ENCODE data around the gene ZBTB32.

Gene ZBTB32

DNA sequence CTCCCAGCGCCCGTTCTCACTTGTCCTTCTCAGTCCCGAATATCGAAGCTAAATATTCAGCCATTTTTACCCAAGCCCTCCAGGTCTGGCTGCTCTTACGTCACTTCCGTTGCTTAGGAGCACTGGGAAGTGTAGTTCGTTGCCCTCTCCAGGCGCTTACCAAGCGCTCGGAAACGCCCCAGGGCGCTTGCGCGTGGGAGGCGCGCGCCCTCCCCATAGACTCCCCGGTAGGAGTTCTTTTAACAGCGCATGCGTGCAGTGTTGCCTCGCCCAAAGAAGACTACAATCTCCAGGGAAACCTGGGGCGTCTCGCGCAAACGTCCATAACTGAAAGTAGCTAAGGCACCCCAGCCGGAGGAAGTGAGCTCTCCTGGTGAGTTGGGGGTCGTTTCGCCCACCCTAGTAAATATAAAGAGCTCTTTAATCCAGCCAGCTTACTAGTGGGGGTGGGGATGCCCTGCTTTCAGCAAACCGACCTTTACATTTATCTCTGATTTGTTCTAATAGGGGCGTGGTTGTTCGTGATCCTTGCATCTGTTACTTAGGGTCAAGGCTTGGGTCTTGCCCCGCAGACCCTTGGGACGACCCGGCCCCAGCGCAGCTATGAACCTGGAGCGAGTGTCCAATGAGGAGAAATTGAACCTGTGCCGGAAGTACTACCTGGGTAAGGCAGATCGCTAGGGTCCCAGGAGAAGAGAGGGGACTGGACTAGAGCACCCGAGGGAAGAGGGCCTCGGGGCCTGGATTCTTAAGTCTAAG is 41.1 kb downstream of the ZBTB32 start, which contains the start of the genes PSENEN and U2AF1L4:
Gene PSENEN (plus strand): TSS at position 324 of the 759 bp plus-strand sequence. CDS start 280 bp downstream, at position 604.
Gene U2AF1L4 (minus strand): TSS at position 91 of the 759 bp plus-strand sequence. CDS start 27 bp downstream, at position 64.
- peak within 1 kb of the TSS; percentile 89 for H3K4me3 ChIP-seq (ENCODE audit: low read depth, low read length)
- peak; percentile 98 for DNase-seq (ENCODE audit: low read depth)

DNA sequence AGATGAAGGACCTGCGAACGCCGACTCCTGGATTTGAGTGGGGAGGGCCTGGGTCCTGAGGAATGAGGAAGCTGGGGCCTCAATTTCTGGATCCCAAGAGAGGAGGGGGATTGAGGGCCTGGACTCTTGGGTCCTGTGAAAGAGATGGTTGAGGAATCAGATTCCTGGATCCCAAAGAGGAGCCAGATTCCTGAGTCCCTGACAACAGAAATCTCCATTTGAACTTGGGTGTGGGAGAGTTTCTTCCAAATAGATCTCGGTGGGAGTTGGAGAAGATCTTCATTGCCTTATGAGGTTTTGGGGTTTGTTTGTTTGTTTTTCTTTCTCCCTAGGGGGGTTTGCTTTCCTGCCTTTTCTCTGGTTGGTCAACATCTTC is 41.7 kb downstream of the ZBTB32 start:
- peak overlapping the region; percentile 89 for H3K4me3 ChIP-seq (ENCODE audit: low read depth, low read length)
- DNase-seq (ENCODE audit: low read depth): no peak

DNA sequence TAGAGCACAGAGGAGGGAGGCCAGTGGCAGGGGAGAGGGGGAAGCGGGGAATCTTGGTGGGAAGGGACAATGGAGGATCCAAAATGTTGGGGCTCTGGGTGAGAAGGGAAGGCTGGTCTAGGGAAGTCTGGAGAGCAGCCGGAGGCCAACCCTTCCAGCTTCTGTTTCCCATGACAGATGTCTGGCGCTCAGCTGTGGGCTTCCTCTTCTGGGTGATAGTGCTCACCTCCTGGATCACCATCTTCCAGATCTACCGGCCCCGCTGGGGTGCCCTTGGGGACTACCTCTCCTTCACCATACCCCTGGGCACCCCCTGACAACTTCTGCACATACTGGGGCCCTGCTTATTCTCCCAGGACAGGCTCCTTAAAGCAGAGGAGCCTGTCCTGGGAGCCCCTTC is 42.2 kb downstream of the ZBTB32 start:
- DNase-seq (ENCODE audit: low read depth): no peak
- H3K4me3 ChIP-seq (ENCODE audit: low read depth, low read length): peak overlapping the region; percentile 89

DNA sequence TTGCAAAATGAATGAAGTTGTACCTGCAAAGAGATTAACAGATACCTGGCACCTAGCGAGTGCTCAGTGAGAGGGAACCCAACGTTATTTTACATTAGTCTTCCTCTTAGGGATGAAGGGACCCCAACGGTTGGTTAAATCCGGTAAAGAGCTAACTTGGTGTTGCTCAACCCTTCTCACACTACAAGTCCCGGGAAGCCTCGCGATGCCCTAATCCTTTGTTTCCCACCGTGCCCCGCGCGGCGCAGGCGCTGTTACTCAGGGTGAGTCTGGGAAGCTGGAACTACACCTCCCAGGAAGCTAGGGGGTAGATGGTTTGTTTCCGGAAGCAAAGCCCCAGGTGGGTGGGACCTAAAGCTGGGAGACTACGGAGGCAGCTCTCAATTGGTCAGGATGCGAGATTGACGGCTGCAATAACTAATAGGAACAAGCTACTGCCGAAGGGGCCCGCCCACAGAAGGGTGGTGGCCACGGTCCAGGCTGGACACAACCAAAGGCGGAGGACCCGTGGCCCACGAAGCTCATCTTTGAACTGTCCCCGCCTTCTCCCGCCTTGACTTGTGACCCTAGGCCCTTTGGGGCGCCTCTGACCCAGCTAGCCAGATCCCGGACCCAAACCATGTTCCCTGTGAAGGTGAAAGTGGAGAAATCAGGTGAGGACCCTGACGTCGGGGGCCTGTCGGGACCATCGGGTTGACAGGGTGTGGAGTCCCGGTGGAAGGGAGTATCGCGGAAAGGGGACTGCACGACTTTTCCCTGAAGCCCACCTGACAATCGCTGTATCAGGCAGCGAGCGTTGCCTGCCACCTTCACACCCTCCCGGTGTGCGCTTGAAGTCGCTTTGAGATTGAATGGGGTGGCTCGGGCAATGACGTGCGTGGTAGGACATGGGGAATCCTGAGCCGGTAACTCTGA is 44.0 kb downstream of the ZBTB32 start, which contains the start of gene LIN37:
Gene LIN37 (plus strand): TSS at position 471 of the 915 bp plus-strand sequence. CDS start 149 bp downstream, at position 620.
- DNase-seq (ENCODE audit: low read depth): peak; percentile 95
- peak within 1 kb of the TSS; percentile 100 for H3K4me3 ChIP-seq (ENCODE audit: low read depth, low read length)

DNA sequence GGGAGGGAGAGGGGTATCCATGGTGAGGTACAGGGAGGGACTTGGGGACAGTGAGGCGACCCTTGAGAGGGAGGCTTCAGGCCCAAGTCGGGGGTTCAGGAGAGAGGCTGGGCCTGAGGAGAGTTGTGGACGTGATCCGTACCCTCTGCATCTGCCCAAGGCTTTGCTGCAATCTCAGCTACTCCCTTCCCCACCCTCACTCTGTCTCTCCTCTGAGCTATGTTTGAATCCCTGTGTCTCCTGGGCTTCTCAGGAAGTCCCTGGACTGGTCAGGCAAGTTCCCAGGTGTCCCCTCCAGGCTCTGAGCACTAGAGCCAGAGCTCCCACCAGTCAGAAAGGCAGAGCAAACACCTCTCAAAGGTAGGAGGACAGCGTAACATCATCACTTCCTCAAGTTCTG is 45.8 kb downstream of the ZBTB32 start:
- no peak overlapping the region for H3K4me3 ChIP-seq (ENCODE audit: low read depth, low read length)

DNA sequence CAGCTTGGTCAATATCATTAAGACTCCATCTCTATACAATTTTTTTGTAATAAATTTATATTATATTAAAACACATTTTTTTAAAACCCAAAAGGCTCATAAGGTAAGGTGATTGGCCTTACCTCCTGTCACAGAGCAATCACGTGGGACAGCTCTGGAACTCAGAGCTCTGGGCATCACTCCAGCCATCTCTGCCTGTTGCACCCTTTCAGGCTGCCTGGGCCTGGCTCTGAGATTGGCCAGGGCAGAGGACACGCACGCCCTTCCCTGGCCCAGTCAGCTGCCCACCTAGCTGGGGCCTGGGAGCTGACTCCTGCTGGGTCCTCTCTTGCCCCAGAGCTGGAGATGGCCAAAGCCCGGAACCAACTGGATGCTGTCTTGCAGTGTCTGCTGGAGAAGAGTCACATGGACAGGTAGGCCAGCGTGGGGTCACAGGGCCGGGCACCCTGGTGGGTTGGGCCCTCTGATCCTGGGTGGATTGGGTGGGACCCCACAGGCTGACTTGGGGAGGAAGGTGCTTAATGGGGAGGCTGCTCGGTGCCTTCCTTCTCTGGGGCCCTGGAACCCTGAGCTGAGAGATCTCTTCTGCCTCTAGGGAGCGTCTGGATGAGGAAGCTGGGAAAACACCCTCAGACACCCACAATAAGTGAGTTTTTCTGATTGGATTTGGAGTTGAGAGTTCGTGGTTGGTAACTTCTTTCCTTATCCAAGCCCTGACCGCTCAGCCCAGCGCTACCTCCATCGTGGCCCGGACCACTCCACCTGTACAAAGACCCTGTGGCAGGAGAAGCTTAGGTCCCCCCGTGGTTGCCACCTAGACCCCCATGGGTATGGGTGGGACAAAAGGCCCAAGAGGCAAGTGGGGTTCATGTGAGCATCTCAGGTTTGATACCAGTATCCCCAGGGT is 47.7 kb downstream of the ZBTB32 start:
- DNase-seq (ENCODE audit: low read depth): no peak

More for the DNA sequence above, 45.8 kb downstream of the ZBTB32 start:
- no peak for DNase-seq (ENCODE audit: low read depth)

DNA sequence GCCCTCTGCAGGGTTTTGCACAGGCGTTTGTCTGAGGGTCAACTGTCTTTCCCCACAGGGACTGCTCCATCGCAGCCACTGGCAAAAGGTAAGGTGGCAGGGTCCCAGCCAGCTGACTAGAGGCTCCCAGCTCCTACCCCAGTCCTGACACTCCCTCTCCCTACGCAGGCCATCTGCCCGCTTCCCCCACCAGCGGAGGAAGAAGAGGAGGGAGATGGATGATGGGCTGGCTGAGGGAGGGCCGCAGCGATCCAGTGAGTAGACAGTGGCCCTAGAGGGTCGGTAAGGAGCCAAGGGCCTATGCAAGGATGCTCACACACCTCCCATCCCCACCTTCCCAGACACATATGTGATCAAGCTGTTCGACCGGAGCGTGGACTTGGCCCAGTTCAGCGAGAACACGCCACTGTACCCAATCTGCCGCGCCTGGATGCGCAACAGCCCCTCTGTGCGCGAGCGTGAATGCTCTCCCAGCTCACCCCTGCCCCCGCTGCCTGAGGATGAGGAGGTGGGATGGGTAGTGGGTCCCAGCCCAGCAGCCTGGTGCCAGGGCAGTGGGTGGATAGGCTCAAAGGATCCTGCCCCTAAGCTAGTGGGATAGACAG is 48.5 kb downstream of the ZBTB32 start:
- no peak overlapping the region for H3K4me3 ChIP-seq (ENCODE audit: low read depth, low read length)
- DNase-seq (ENCODE audit: low read depth): no peak

More for the DNA sequence above, 47.7 kb downstream of the ZBTB32 start:
- H3K4me3 ChIP-seq (ENCODE audit: low read depth, low read length): no peak overlapping the region

DNA sequence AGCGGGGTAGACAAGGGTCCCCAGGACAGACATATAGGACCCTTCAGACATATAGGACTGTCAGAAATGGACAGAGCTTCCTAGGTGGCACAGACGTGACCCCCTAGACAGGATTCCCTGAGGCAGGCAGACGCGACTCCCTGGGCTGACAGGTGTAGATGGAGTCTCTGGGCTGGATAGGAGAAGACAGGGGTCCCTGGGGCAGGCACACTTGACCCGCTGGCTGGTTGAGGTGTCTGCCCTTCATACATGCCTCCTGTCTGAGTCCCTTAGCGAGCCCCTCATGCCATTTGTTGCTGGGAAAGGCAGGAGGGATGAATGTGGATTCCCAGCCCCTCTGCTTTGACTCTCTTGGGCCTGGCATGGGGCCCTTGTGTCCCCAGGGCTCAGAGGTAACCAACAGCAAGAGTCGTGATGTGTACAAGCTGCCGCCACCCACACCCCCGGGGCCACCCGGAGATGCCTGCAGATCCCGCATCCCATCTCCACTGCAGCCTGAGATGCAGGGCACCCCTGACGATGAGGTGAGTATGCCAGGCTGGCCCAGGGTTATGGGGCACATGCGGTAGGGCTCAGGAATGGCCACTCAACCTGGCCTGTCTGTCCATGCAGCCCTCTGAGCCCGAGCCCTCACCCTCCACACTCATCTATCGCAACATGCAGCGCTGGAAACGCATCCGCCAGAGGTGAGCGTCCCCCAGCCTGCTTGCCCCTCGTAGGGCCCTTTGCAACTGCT is 49.4 kb downstream of the ZBTB32 start:
- no peak for DNase-seq (ENCODE audit: low read depth)
- no peak overlapping the region for H3K4me3 ChIP-seq (ENCODE audit: low read depth, low read length)

DNA sequence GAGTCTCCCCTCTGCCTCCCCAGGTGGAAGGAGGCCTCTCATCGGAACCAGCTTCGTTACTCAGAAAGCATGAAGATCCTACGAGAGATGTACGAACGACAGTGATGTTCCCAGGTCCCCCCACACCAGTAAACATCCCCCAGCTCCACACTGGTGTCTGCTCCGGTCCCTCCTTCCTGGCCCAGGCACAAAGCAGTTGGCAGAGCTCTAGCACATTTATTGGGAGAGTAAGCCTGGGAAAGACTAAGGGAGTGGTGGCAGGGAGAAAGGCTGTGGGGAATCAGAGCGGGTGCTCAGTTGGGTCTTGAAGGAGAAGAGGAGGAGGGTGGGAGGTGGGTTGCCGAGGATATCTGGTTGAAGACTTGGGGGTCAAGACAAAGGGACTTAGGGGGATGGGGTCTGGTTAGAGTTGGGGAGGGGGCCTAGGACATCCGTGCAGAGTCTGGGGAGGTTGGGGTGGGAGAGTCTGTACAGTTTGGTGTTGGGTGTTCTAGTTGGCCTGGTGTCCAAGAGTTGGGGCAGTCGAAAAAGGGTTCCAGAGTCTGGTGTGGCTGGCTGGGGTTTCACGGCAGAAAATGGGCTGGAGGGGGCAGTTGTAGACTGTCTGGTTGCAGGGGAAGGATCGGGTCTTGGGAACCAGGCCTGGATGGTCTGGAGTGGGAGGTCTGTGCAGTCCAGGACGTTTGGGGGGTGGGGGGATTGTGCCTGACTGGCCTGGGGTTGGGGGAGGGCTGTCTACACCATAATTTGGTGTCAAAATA is 50.2 kb downstream of the ZBTB32 start:
- no peak for DNase-seq (ENCODE audit: low read depth)
- H3K4me3 ChIP-seq (ENCODE audit: low read depth, low read length): peak overlapping the region; percentile 33

DNA sequence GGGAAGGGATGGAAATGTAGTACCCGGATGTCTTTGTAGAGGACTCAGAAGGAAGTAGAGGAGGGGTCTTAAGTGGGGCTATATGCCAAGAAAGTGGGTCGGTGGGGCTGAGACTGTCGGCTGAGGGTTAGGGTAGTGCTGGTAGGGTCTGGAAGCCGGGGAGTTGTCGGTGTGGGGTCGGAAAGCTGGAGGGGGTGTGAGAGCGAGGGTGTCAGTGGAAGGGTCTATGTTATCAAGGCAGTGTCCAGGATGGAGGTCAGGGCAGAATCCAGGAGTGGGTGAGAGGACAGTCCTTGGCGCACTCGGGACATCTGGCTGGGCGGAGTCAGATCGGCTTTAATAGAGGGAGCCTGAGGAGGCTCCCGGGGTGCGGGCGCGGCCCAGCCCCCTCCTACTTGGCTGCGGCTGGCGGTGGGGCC is 50.8 kb downstream of the ZBTB32 start:
- peak overlapping the region; percentile 33 for H3K4me3 ChIP-seq (ENCODE audit: low read depth, low read length)

DNA sequence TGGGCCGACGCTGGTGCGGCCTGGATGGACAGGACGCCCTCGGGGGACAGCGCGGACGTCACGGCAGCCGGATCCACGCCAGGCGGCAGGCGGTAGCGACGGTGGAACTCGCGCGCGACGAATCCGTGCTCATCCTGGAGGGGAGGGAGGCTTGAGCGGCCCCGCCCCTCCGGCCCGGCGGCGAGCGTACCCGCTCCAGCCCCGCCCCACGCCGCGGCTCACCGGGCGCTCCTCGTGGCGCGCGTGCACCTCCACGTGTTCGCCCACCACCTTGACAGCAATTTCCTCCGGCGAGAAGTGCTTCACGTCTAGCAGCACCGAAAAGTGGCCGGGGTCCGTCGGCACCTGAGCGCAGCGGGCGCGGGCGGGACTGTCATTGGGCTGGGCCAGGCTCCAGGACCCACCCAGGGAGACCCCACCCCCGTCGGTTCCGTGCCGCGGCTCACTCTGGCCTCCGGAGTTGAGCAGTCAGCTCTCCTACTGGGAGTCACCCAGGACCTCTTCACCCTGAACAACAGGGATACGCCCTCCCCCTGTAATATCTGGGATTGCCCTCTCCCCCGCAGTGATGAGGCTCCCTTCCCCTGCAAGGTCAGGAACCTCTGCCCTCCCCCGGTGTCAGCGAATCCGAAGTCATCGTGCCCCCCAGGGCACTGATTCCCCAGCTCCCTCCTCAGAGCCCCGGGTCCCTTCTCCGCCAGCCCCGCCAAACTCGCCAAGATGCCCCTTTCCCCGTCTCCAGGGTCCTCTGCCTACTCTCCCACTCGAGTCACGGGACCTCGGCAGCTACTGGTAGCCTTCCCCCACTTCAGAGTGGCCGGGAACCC is 51.4 kb downstream of the ZBTB32 start:
- DNase-seq (ENCODE audit: low read depth): peak; percentile 77

More for the DNA sequence above, 50.8 kb downstream of the ZBTB32 start:
- DNase-seq (ENCODE audit: low read depth): no peak

DNA sequence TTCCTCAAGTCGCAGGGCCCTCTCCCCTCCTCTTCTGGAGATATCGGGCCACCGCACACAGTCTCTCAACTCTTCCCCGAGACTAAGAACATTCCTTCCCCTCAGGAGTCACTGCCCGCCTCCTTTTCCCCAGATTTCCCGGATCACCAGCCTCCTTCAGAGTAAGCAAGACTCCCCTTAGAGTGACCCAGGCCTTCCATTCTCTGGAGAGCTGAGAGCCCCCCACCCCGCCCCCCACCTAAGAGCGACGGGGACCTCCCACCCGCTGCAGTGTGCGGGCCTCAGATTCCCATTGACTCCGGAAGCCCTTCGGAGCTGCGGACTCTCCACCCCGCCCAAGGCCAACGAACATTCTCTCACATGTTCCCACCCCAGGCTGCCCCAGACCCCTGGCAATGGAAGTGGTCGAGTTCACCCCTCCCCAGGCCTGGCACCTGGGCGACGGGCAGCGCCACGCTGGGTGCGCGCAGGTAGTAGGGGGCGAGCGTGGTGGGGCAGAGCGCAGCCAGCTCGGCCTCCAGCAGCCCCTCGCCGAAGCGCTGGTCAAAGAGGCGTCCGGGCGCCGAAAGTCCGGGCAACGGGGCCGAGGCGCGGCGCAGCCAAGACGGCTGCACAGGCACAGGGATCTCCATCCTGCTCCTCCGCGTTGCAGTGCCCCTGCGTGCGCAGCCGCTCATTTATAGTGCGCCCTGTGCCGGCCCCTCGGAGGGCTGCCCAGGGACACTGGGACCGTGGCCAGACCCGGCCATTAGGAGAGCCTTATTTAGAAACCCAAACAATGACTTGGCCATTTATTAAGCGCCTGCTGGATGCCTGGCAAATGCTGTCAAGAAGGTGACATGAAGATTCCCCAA is 52.2 kb downstream of the ZBTB32 start, which contains the start of gene HSPB6:
Gene HSPB6 (minus strand): TSS at position 653 of the 854 bp plus-strand sequence. CDS start 21 bp downstream, at position 632.
- peak within 1 kb of the TSS; percentile 81 for H3K4me3 ChIP-seq (ENCODE audit: low read depth, low read length)
- no peak for DNase-seq (ENCODE audit: low read depth)

More for the DNA sequence above, 51.4 kb downstream of the ZBTB32 start:
- peak overlapping the region; percentile 81 for H3K4me3 ChIP-seq (ENCODE audit: low read depth, low read length)

DNA sequence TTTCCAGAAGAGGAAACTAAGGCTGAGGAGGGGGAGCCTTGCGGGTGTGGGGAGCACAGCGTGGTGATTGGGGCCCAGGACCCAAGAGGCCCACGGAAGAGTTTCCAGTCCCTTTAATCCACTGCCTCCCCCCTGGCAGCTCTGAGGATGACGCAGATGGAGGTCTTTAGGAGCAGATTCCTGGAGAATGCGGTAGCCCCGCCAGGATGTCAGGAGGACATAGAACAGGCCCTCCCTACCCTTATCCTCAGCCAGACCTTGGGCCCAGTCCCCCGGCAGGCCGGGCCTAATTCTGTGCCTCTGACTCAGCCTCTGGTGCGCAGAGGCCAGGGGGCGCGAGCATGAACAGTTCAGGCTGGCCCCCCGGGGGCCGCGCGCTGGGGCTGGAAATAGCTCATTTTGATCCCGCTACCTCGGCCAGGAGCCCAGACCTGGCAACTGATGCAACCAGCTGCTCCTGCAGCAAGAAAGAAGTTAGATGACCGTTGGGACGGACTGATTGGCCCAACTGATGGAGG is 52.9 kb downstream of the ZBTB32 start:
- H3K4me3 ChIP-seq (ENCODE audit: low read depth, low read length): peak overlapping the region; percentile 81
- peak; percentile 98 for DNase-seq (ENCODE audit: low read depth)

DNA sequence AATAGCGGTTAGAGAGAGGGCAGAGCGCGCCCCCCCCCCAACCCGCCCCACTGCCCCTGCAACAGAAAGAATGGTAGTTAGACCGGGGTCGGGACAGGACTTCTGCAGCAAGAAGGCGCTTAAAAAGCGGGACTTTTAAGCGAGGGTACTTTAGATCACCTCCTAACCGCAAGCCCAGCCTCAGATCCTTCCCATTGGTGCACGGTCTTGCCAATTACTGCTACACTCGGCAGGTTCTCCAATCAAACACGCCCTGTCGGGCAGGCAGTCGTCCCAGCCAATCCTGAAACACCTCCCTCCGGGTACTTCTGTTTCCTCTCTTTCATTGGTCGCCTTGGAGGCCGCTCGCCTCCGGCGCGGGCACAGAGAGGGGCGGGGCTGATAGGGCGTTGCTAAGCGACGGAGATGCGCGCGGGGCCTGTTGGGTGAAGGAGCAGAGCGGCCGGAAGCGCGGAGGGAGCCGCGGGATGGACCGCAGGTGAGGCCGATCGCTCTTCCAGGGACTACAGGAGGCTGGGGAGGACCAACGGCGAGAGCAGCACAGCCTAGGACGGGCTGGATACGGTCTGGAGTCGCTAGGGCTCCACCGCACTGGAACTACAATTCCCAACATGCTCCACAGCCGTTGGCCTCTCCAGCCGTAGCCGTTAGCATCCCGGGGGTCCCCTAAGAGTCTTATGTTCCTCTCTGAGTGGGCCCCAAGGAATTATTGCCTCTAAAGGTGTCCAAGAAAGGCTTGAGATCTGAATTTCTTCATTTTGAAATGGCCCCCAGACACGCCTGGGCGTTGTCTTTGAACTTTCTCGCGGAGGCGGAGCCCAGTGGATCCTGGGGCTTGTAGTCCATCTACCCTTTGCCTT is 53.6 kb downstream of the ZBTB32 start, which contains the start of gene PROSER3:
Gene PROSER3 (plus strand): TSS at position 428 of the 860 bp plus-strand sequence. CDS start 40 bp downstream, at position 468.
- peak; percentile 98 for DNase-seq (ENCODE audit: low read depth)
- H3K4me3 ChIP-seq (ENCODE audit: low read depth, low read length): peak within 1 kb of the TSS; percentile 81

Measured in skeletal muscle cell (primary cell).